Naive thymus-derived CD8-positive, alpha-beta T cell (primary cell): ENCODE measurements around the gene BTBD8. TPM values are rescaled to one million over a fixed set of nuclear protein-coding genes. Genes with fewer than 3 reads are reported as not detected.

Experiments used
- ATAC-seq, 2 donors: fragments of 150-1000 bp; cut with Tn5 transposase in 1 of 2; sonication (Bioruptor Pico), chemical (Tn5 transposase) in 1 of 2; 1 replicate in 1 of 2; 2 replicates in 1 of 2; pipeline ENCODE4 v1.10.0; 2021; ENCODE audit warnings: mild to moderate bottlenecking in 2 of 2, moderate library complexity in 2 of 2
- POLR2A ChIA-PET: fragments of 350-600 bp; sonication (Branson Sonifier 250); formaldehyde crosslinking; loops from one replicate; lab custom pipeline; 2021; ENCODE audit warnings: antibody characterized with exemption; lab: Charles Lee
- DNase-seq, 10 donors: peaks; one replicate each; pipeline versions ENCODE4 v3.0.0 to v3.0.0-alpha.2; 2020 to 2022
- H3K27ac Mint-ChIP-seq, 10 donors: one replicate each; pipeline ENCODE4 v1.8.0; 2020 to 2022; ENCODE audit warnings: mild to moderate bottlenecking in 10 of 10, mixed read lengths in 10 of 10, moderate library complexity in 4 of 10, inconsistent platforms in 1 of 10
- H3K27me3 Mint-ChIP-seq, 5 donors: one replicate each; pipeline ENCODE4 v1.8.0; 2021 to 2022; ENCODE audit warnings: mixed read lengths in 5 of 5
- H3K36me3 Mint-ChIP-seq, 3 donors: one replicate each; pipeline ENCODE4 v1.8.0; 2020 to 2022; ENCODE audit warnings: mixed read lengths in 3 of 3, mild to moderate bottlenecking in 2 of 3, inconsistent platforms in 1 of 3
- H3K4me1 Mint-ChIP-seq, 4 donors: one replicate each; pipeline ENCODE4 v1.8.0; 2021 to 2022; ENCODE audit warnings: mixed read lengths in 4 of 4
- H3K4me3 Mint-ChIP-seq, 10 donors: one replicate each; pipeline ENCODE4 v1.8.0; 2020 to 2022; ENCODE audit warnings: mild to moderate bottlenecking in 10 of 10, mixed read lengths in 10 of 10, moderate library complexity in 6 of 10, inconsistent platforms in 1 of 10
- H3K9me3 Mint-ChIP-seq, 9 donors: one replicate each; pipeline ENCODE4 v1.8.0; 2020 to 2022; ENCODE audit warnings: mixed read lengths in 9 of 9, mild to moderate bottlenecking in 3 of 9, inconsistent platforms in 1 of 9, moderate library complexity in 1 of 9
- polyA plus RNA-seq, 3 donors: library from polyadenylated mRNA; unstranded; fragments of 300-500 nt; fragmentation: Illumina TruSeq; gene quantifications; one replicate each; pipeline ENCODE4 v1.2.3, GENCODE V29; 2021
- total RNA-seq, 8 experiments: library from RNA in 2 of 8; stranded (reverse) in 2 of 8; gene quantifications; one replicate each; pipeline ENCODE4 v1.2.3 and lab custom pipeline; 2021 to 2026

BTBD8 gene
- total and polyA plus RNA-seq, 5 experiments from 2014 or later: 0.22 to 8.5 (median 2.0) TPM

DNA sequence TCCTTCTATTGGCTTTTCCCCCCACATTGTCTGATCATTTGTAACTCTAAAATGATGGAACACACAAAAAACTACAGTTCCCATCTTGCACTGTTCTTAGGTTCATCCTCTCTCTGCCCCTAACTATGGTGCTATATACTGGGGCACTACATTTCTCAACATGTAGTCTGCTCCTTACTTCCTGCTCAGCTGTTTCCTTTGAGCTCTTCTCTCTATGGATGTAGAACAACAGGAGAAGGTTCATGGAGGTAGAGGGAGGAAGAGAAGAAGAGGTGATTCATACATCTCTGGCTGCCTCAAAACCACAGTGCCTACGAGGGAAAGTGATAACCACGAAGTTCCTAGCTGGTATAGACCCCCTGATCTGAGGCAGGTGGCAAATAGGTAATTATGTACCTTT is 130.6 kb downstream of the BTBD8 start:
- Mint-ChIP-seq H3K36me3 (peaks cover 0 to 10% (median under 1%) of the 10 kb centered on the region in 3 donors), H3K27me3 (no peaks in the 10 kb centered on the region), H3K9me3 (peaks cover 0 to 14% (median 0%) of the 10 kb centered on the region in 9 donors), H3K4me3 (no peak overlapping the region), H3K4me1 (peaks cover 10 to 14% (median 12%) of the 10 kb centered on the region in 4 donors), H3K27ac (peak overlapping the region in 1 of 10 donors; percentile 57)
- no peak for DNase-seq
- POLR2A ChIA-PET: no interaction called here
- ATAC-seq: no peak

DNA sequence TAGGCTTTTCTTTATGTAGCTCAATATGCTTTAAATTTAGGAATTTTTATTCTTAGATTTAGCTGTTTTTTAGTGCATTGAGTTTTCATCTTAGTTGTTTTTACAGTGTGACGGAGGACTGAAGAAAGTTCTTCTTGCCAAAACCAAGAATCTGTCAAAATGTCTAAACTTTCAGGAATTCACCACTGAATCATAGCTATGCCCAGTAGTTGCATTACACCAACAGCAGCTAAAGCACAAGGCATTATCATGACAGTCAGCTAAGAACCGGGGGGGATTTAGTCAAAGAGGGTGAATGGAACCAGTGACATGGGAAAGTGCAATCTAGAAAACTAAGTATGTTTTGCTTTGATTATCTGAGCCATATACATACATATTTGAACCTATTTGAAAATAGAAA is 131.0 kb downstream of the BTBD8 start:
- no peak for DNase-seq
- H3K9me3 Mint-ChIP-seq: peaks cover 0 to 10% (median 0%) of the 10 kb centered on the region in 9 donors
- H3K36me3 Mint-ChIP-seq: peaks cover 0 to 8% (median 4%) of the 10 kb centered on the region in 3 donors
- no peak overlapping the region for H3K27ac Mint-ChIP-seq
- ATAC-seq: no peak
- peaks cover 10 to 14% (median 12%) of the 10 kb centered on the region in 4 donors for H3K4me1 Mint-ChIP-seq
- H3K4me3 Mint-ChIP-seq: no peak overlapping the region
- H3K27me3 Mint-ChIP-seq: no peaks in the 10 kb centered on the region
- POLR2A ChIA-PET: no interaction called here

DNA sequence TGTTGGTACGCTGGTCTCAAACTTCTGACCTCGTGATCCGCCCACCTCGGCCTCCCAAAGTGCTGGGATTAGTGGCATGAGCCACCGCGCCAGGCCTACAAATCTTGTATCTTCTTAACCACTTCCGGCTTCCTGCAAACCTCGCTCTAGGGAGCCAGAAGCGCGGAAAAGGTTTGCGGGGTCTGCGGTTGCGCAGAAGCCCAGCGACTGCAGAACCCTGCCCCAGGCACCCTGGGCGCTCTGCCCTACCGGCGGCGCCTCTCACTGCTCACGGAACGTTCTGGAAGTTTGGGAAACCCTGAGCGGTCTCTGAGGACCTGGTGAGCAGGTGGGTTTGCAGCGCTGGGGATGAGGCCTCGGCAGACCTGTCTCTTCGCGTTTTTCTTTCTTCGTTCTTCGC is 137.6 kb downstream of the BTBD8 start, which contains the start of gene C1orf146:
Gene C1orf146, plus strand, starts transcription at position 195 of the 400 bp plus-strand sequence. CDS start 13,506 bp downstream, outside the sequence.
- H3K27ac Mint-ChIP-seq: no peak within 1 kb of the TSS
- no peaks in the 10 kb centered on the region for H3K4me1 Mint-ChIP-seq
- POLR2A ChIA-PET: no interaction called here
- peaks cover 0 to 3% (median 0%) of the 10 kb centered on the region in 5 donors for H3K27me3 Mint-ChIP-seq
- H3K4me3 Mint-ChIP-seq: no peak within 1 kb of the TSS
- H3K36me3 Mint-ChIP-seq: peaks cover 0 to 4% (median 0%) of the 10 kb centered on the region in 3 donors
- ATAC-seq (no peak), DNase-seq (no peak)
- H3K9me3 Mint-ChIP-seq: peaks cover 0 to 3% (median 0%) of the 10 kb centered on the region in 9 donors

DNA sequence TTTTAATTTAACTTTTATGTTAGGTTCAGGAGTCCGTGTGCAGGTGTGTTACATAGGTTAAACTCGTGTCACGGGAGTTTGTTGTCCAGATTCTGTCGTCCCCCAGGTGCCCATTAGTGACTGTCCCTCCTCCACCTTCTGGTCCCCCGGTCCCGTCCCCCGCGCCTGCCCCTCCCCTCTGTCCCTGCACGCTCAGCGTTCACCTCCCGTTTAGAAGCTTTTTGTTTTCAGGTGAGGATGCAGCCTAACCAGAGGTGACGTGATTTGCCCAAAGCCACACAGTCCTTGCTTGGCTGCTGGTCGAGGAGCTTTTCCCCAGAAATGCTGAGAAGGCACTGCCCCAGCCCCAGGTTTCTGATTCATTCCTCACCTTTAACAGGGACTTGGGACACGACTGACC is 138.4 kb downstream of the BTBD8 start:
- H3K9me3 Mint-ChIP-seq: peaks cover 0 to 3% (median 0%) of the 10 kb centered on the region in 9 donors
- H3K4me1 Mint-ChIP-seq: no peaks in the 10 kb centered on the region
- DNase-seq (no peak), ATAC-seq (no peak)
- POLR2A ChIA-PET: no interaction called here
- H3K36me3 Mint-ChIP-seq: peaks cover 0 to 4% (median 0%) of the 10 kb centered on the region in 3 donors
- no peak overlapping the region for H3K4me3 Mint-ChIP-seq
- no peak overlapping the region for H3K27ac Mint-ChIP-seq
- peaks cover 0 to 3% (median 0%) of the 10 kb centered on the region in 5 donors for H3K27me3 Mint-ChIP-seq

DNA sequence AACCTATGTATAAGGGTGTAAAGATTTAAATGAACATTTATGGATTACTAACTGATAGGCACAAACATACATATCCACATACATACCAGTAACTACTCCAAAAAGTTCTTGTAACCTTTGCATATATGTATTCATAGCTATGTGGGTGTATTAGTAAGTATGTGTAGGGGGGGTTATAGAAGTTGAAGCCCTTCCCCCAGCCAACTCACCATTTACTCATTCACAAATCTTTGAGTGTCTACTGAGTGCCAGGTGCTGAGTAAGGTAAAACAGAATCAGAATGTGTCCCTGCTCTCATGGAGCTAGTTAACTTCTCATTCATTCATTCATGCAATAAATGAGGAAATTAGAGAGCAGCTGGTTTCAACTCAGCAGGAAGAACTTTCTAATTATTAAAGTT is 138.9 kb downstream of the BTBD8 start:
- peaks cover 0 to 4% (median 0%) of the 10 kb centered on the region in 3 donors for H3K36me3 Mint-ChIP-seq
- no peak for ATAC-seq

DNA sequence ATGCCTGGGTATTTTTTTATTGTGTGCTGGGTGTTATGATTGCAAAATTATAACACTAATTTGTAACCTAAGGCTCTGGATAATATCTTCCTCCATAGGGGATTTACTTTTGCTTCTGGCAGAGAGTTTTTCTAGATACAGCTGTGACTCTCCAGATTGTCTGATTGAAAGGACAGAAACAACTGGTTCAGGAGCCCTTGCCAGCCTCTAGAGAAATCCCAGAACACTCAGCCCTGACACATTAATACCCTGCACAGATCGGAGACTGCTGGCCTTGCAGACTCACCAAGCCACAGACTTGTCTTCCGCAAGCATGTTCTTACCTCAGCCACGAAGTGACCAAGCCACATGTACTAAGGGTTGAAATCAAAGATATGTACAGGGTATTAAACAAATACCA is 148.3 kb downstream of the BTBD8 start:
- no peaks in the 10 kb centered on the region for H3K4me1 Mint-ChIP-seq
- H3K9me3 Mint-ChIP-seq: peaks cover 0 to 5% (median 0%) of the 10 kb centered on the region in 9 donors
- no peak for DNase-seq
- peak overlapping the region in 1 of 10 donors; percentile 18 for H3K27ac Mint-ChIP-seq
- H3K27me3 Mint-ChIP-seq: peaks cover 0 to 3% (median 0%) of the 10 kb centered on the region in 5 donors
- peaks cover 0 to 3% (median 0%) of the 10 kb centered on the region in 3 donors for H3K36me3 Mint-ChIP-seq
- POLR2A ChIA-PET: no interaction called here
- ATAC-seq: no peak
- no peak overlapping the region for H3K4me3 Mint-ChIP-seq

More for the DNA sequence above, 138.9 kb downstream of the BTBD8 start:
- no peak for DNase-seq
- peaks cover 0 to 3% (median 0%) of the 10 kb centered on the region in 9 donors for H3K9me3 Mint-ChIP-seq
- H3K27me3 Mint-ChIP-seq: peaks cover 0 to 3% (median 0%) of the 10 kb centered on the region in 5 donors
- POLR2A ChIA-PET: no interaction called here
- H3K4me1 Mint-ChIP-seq: no peaks in the 10 kb centered on the region
- H3K27ac Mint-ChIP-seq: no peak overlapping the region
- H3K4me3 Mint-ChIP-seq: no peak overlapping the region

DNA sequence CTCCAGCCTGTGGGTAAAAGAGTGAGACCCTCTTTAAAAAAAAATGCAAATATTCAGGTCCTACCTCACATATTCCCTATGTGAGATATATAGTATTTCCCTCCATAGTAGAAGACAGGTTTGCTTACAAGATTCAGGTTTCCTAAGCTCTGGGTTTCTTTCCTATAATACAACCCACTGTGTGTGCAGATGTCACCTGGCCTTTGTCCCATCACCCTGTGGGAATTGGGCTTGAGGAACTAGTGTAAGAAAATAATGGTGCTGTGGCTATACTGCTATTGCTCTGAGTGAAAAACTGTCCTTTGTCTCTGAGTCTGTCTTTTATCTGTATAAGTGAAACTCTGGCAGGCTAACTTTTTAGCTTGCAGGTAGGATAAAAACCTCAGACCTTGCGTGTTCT is 150.6 kb downstream of the BTBD8 start:
- no peak for DNase-seq
- POLR2A ChIA-PET: no interaction called here
- Mint-ChIP-seq H3K4me3 (no peak overlapping the region), H3K9me3 (peaks cover 0 to 5% (median 0%) of the 10 kb centered on the region in 9 donors), H3K36me3 (peaks cover 0 to 3% (median 0%) of the 10 kb centered on the region in 3 donors), H3K4me1 (no peaks in the 10 kb centered on the region), H3K27ac (no peak overlapping the region), H3K27me3 (peaks cover 0 to 7% (median 3%) of the 10 kb centered on the region in 5 donors)
- no peak for ATAC-seq

Other genes starting within 250 kb of the BTBD8 start
- gene TGFBR3, start 194.2 kb upstream of the BTBD8 start, total RNA-seq: 10 to 100 TPM; 11.6 to 12.0 TPM
- gene TGFBR3, start 194.2 kb upstream of the BTBD8 start, polyA plus RNA-seq: 10 to 100 TPM in 1 of 3 donors, 1 to 10 TPM in 2; 6.1 to 67.6 (median 9.5) TPM
- not detected for gene BRDT, start 130.9 kb upstream of the BTBD8 start, total RNA-seq
- gene BRDT, start 130.9 kb upstream of the BTBD8 start, polyA plus RNA-seq: not detected
- under 1 TPM in 1 of 2 experiments, not detected in 1; 0.26 TPM for gene EPHX4, start 50.4 kb upstream of the BTBD8 start, total RNA-seq
- under 1 TPM in 2 of 3 donors, not detected in 1; 0.19 to 0.43 TPM for gene EPHX4, start 50.4 kb upstream of the BTBD8 start, polyA plus RNA-seq
- gene SETSIP, start 4.9 kb upstream of the BTBD8 start, total RNA-seq: not detected
- gene SETSIP, start 4.9 kb upstream of the BTBD8 start, polyA plus RNA-seq: not detected
- gene C1orf146, start 137.6 kb downstream of the BTBD8 start, total RNA-seq: not detected
- gene C1orf146, start 137.6 kb downstream of the BTBD8 start, polyA plus RNA-seq: not detected
- gene GLMN, start 218.6 kb downstream of the BTBD8 start, total RNA-seq: 10 to 100 TPM; 14.8 to 16.3 TPM
- gene GLMN, start 218.6 kb downstream of the BTBD8 start, polyA plus RNA-seq: 10 to 100 TPM in 1 of 3 donors, 1 to 10 TPM in 2; 6.3 to 11.7 (median 9.4) TPM
- gene RPAP2, start 218.7 kb downstream of the BTBD8 start, total RNA-seq: 10 to 100 TPM; 38.7 to 48.4 TPM
- gene RPAP2, start 218.7 kb downstream of the BTBD8 start, polyA plus RNA-seq: 10 to 100 TPM; 15.3 to 25.9 (median 19.4) TPM